DMS79 treated with DMSO at 0.1 percent for 48 hours (cell line): ENCODE results near the gene TMEM121.
"Not testable (repeated sequence)": the region's sequence is repeated elsewhere in the genome, so short reads cannot be mapped to it uniquely, and the experiment has no call there.

ENCODE experiments used
- DNase-seq: peaks from one replicate; lab custom pipeline; 2025; lab: John Stamatoyannopoulos, UW

Gene TMEM121

GRCh38 chr14:105547072-105547471, 20.7 kb downstream of the TMEM121 start:
- DNase-seq, result not testable (repeated sequence)

- no peak for DNase-seq
Observed at GRCh38 chr14:105547741-105548169, 21.4 kb downstream of the TMEM121 start.

GRCh38 chr14:105549481-105549880, 23.1 kb downstream of the TMEM121 start:
- DNase-seq, result no peak

GRCh38 chr14:105554022-105554421, 27.6 kb downstream of the TMEM121 start:
- no peak for DNase-seq

GRCh38 chr14:105554523-105554922, 28.1 kb downstream of the TMEM121 start:
- DNase-seq, result no peak

GRCh38 chr14:105557671-105558070, 31.3 kb downstream of the TMEM121 start:
- DNase-seq, result not testable (repeated sequence)

- not testable (repeated sequence) for DNase-seq
Observed at GRCh38 chr14:105558449-105559154, 32.2 kb downstream of the TMEM121 start.

- not testable (repeated sequence) for DNase-seq
Observed at GRCh38 chr14:105559384-105560047, 33.1 kb downstream of the TMEM121 start.

- DNase-seq, result not testable (repeated sequence)
Observed at GRCh38 chr14:105560048-105560669, 33.8 kb downstream of the TMEM121 start.

GRCh38 chr14:105561345-105561744, 35.0 kb downstream of the TMEM121 start:
- DNase-seq, result not testable (repeated sequence)

- DNase-seq, result no peak
Observed at GRCh38 chr14:105562713-105563346, 36.4 kb downstream of the TMEM121 start.

- no peak for DNase-seq
Observed at GRCh38 chr14:105563347-105563737, 37.0 kb downstream of the TMEM121 start.

- not testable (repeated sequence) for DNase-seq
Observed at GRCh38 chr14:105564536-105564935, 38.2 kb downstream of the TMEM121 start.

- not testable (repeated sequence) for DNase-seq
Observed at GRCh38 chr14:105565185-105565919, 39.0 kb downstream of the TMEM121 start.

- not testable (repeated sequence) for DNase-seq
Observed at GRCh38 chr14:105566248-105567163, 40.1 kb downstream of the TMEM121 start.

- not testable (repeated sequence) for DNase-seq
Observed at GRCh38 chr14:105567164-105568103, 41.1 kb downstream of the TMEM121 start.

- not testable (repeated sequence) for DNase-seq
Observed at GRCh38 chr14:105568140-105568843, 41.9 kb downstream of the TMEM121 start.

GRCh38 chr14:105568859-105569766, 42.7 kb downstream of the TMEM121 start:
- DNase-seq, result no peak
